ENCODE data around the gene NIF3L1.

DNA sequence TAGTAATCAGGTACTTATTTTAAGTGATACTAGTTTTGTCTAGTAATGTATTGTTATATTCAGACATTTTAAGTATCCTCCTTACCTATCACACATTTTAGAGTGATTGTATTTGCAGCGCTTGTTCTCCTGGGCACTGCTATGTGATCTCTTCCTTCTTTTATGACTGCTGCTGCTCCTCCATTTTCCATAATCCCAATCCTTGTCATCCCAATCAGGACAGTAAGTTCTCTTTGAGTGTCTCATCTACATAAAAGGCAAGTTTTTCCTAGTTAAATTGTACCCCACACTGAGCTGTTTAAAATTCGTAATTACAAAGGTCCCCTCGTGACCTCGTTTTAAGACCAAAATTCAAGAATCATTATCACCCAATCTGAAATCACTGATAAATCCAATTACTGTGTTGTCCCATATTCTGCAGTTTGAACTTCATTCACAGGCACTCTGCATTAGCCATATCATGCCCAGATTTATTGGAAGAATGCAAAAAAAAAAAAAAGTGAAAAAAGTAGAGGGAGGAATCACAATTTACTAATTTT, 27.5 kb upstream of the NIF3L1 start:
- TF ChIP-seq POLR2A (IDR thresholded peaks at IDR 0.05; ENCODE audit: low read length) (no peak), GATA1 (IDR thresholded peaks at IDR 0.05; ENCODE audit: low read depth, low read length) (no peak)
